NCI-H460 (cell line): Measurements from ENCODE around the gene CD58. TPM values are rescaled to one million over a fixed set of nuclear protein-coding genes. Genes with fewer than 3 reads are reported as not detected.
"Not testable (repeated sequence)": the region's sequence is repeated elsewhere in the genome, so short reads cannot be mapped to it uniquely, and the experiment has no call there.

Experiments
- DNase-seq: peaks from one replicate; pipeline ENCODE4 v3.0.0-alpha.2; 2016; ENCODE audit warnings: low read depth; ENCODE audit errors: extremely low read depth
- total RNA-seq: library from RNA; depleted of rRNA; stranded (reverse); fragments of >200 nt; shearing (Covaris generic); gene quantifications from 2 replicates; pipeline ENCODE4 v1.2.3, GENCODE V29; 2014

The CD58 gene
- total RNA-seq, 1 experiment from 2014 or later = 32.3 TPM

GRCh38 chr1:116572099-116572498, 1.3 kb upstream of the CD58 start:
- no peak for DNase-seq

- no peak for DNase-seq
These were observed 541 bp upstream of the CD58 start for GRCh38 chr1:116571215-116571919.

DNA sequence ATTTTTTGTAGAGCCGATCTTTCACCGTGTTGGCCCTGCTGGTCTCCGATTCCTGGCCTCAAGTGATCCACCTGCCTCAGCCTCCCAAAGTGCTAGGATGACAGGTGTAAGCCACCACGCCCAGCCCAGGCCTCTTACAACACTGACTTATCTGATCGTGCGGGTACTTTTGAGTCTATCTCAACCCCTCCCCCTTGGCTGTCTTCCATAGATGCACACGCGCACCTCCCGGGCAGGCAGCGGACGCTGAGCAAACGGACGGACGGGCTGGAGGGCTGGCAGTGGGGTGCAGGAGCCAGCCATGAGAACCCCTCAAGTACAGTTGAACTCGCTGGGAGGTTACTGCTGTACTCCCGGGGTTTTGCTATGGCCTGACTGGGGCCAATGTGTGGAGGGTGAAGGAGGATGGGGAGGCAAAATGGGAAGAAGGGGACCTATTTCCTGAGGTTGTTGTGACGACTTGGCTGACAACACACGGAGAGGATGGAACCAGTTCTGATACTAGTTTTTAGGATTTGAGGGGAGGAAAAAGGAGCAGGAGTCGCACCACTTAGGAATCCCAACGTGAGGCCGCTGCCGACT, 959 bp downstream of the CD58 start:
- peak; percentile 16 for DNase-seq

DNA sequence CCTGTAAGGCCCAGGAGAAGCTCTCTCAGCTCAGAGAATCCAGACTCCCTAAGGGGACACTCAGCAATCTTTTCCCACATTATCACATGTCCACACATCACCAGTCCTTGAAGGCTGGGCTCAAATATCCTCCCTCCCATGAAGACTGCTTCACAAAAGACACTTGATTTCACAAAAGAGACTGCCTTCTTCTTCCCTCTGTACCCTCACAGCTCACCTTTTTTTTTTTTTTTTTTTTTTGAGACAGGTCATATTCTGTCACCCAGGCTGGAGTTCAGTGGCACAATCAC, 1.5 kb downstream of the CD58 start:
- no peak for DNase-seq

DNA sequence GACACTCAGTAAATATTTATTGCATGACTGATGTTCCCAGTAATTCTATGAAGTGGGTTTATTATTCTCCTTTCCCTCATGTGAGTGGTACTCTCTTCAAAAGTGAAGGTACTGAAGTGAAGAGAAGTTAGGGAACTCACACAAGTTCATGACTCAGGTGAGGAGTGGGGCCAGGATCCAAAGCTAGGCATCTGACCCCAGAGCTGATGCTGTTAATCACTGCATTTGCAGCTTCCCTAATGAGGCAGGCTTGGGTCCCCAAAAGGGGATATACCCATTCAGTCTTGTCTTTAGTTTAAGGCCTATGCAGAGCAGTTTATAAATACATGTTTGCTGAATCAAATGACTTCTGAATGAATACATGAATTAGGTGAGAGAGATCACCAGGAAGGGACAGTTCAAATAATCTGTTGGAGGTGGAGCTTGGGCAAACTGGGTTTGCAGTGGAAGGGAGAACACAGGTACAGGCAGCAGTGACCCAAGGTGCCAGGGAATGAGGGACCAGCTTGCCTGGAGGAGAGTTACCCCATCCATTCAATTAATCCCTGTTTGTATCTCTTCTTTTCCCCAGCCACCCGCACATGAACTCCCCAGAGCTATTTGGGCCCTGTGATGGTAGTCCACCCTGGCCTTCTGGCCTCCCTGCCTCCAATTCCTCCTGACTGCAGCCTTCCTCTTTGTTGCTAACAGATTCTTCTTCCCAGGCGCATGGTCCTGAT, 2.0 kb downstream of the CD58 start:
- no peak for DNase-seq

- no peak for DNase-seq
These were observed 2.8 kb downstream of the CD58 start for GRCh38 chr1:116567790-116568661.

DNA sequence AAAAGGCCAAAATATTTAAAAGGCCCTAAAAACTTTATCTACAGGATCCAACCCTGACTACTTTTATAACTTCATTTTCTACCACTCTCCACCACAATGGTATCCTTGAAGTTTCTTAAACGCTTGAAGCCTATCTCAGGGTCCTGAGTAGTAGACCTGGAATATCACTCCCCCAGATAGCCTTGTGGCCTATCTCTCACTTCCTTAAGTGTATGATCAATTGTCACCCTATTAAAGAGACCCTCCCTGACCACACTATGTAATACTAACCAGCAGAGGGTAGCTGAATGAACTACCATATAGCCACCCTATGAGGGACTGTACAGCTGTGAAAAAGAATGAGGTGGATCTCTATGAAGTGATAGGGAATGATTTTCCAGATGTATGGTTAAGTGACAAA, 5.6 kb downstream of the CD58 start:
- DNase-seq = no peak

DNA sequence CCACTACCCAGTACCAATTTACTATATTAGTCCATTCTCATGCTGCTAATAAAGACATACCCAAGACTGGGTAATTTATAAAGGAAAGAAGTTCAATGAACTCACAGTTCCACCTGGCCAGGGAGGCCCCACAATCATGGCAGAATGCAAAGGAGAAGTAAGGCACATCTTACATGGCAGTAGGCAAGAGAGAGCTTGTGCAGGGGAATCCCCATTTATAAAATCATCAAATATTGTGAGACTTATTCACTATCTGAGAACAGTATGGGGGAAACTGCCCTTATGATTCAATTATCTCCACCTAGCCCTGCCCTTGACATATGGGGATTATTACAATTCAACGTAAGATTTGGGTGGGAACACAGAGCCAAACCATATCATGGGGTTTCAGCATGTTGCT, 6.4 kb downstream of the CD58 start:
- no peak for DNase-seq

DNA sequence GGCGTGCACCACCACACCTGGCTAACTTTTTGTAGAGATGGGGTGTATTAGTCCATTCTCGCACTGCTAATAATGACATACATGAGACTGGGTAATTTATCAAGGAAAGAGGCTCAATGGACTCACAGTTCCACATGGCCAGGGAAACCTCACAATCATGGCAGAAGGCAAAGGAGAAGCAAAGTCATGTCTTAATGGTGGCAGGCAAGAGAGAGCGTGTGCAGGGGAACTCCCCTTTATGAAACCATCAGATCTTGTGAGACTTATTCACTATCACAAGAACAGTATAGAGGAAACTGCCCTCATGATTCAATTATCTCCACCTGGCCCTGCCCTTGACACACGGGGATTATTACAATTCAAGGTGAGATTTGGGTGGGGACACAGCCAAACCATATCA, 8.4 kb downstream of the CD58 start:
- DNase-seq = not testable (repeated sequence)

GRCh38 chr1:116561563-116561962, 9.3 kb downstream of the CD58 start:
- DNase-seq = no peak

DNA sequence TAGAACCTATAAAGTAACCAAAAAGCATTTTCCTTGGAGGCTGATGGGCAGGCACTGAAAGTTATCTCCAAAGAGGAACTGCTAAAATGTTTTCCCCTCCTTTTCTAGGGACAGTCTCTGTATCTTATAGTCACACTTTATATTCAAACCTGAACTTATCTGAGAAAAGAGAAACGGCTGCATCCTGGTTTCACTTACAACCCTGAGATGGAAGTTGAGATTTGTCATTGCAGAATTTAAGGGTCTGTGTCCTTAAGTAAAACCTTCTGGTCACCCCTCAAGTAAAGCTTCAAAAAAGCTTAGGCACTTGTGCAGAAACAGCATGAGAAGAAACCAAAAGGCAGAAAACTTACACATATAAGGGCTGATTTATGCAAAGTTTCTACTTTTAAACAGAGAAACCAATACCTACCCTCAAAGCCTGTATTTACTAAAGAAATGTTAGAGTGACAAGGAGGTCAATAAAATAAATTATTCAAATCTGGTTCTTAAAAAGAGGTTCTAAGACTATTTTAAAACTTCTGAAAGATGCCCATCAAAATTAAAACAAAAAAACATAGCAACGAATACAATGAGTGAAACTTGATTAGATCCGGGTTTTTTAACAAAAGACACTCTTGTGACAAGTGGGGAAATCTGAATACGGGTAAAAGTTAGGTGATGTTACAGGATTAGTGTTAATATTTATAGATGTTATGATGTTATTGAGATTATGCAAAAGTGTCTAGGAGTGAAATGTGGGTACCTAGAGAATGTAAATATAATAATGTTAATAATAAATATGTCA, 9.9 kb downstream of the CD58 start:
- DNase-seq = no peak

- no peak for DNase-seq
These were observed 11.5 kb downstream of the CD58 start for GRCh38 chr1:116559304-116559761.

DNA sequence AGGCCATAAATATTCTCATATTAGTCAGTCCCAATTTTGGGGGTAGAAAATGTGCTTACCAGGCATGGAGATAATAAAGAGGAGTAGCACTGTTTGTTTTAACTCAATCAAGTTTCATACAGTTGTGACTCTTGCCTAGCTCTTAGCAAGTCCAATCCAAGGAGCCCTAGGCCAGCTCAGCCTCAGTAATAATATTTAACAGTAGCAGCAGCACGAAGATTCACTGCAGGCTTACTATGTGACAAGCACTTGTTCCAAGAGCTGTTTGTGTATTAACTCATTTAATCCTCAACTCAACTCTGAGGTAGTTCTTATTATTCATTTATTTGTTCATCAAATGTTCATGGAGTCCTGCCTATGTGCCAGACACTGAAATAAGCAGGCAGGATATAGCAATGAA, 12.3 kb downstream of the CD58 start:
- no peak for DNase-seq

DNA sequence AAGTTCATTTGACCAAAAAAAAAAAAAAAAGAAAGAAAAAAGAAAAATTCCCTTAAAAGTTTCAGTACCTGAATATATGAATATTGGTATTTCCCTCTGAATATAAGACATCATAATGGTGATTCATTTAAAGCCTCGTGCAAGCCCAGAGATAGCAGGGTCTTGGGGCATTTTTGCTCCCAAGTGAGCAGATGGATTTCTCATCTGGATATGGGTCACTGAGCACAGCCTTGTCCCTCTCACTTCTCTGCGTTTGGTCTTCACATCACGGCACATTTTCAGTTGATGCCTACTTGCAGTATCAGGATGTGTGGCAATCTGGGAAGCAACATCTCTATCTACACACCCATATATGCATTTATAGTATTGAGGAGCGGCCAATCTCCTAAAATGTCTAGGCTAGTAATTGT, 12.7 kb downstream of the CD58 start:
- DNase-seq = no peak

DNA sequence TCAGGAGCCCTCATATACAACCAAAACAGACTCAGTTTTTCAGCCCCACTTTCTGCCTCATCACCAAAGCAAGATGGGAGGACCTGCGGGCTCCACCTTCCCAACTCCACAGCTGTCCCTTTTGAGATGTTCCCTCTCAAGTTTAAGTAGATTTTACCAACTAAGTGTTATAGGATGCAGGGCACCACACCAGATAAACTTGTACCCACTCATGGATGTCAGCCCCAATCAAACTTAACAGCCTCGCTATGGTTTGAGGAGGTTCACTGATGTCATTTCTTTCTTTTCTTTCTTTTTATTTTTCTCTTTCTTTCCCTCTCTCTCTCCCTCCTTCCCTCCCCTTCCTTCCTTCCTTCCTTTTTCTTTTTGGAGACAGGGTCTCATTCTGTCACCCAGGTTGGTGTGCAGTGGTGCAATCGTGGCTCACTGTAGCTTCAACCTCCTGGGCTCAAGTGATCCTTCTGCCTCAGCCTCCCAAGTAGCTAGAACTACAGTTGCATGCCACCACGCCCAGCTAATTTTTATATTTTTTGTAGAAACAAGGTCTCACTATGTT, 13.4 kb downstream of the CD58 start:
- no peak for DNase-seq

- DNase-seq = peak; percentile 33
These were observed 14.4 kb downstream of the CD58 start for GRCh38 chr1:116556289-116557006.

GRCh38 chr1:116554924-116555323, 15.9 kb downstream of the CD58 start:
- no peak for DNase-seq

GRCh38 chr1:116553386-116554115, 17.3 kb downstream of the CD58 start:
- DNase-seq = no peak
